Activated T-cell treated with anti-CD3 and anti-CD28 coated beads, Interleukin-2, amount 50 U/mL, for 72 hours (primary cell): ENCODE data around the gene HTRA1. TPM values are rescaled to one million over a fixed set of nuclear protein-coding genes. Genes with fewer than 3 reads are reported as not detected.

Experiments used
- ATAC-seq, 2 donors: fragments of 150-1000 bp; cut with Tn5 transposase; replicated peaks in 1 of 2; 2 replicates each; pipeline ENCODE4 v1.10.0; 2021; ENCODE audit warnings: moderate library complexity in 2 of 2, mild to moderate bottlenecking in 1 of 2
- DNase-seq, 2 donors: peaks; one replicate each; pipeline ENCODE4 v3.0.0; 2021 to 2022; ENCODE audit warnings: mixed read lengths in 1 of 2
- H3K27ac Mint-ChIP-seq: one replicate; pipeline ENCODE4 v1.8.0; 2022; ENCODE audit warnings: mild to moderate bottlenecking, moderate library complexity, mixed read lengths
- H3K27me3 Mint-ChIP-seq: one replicate; pipeline ENCODE4 v1.8.0; 2022; ENCODE audit warnings: low read depth, mixed read lengths
- H3K36me3 Mint-ChIP-seq, 2 donors: one replicate each; pipeline ENCODE4 v1.8.0; 2022; ENCODE audit warnings: mixed read lengths in 2 of 2, mild to moderate bottlenecking in 1 of 2; ENCODE audit not compliant: insufficient read depth in 2 of 2
- H3K4me1 Mint-ChIP-seq: one replicate; pipeline ENCODE4 v1.8.0; 2022; ENCODE audit warnings: low read depth, mixed read lengths
- H3K4me3 Mint-ChIP-seq, 2 donors: one replicate each; pipeline ENCODE4 v1.8.0; 2022; ENCODE audit warnings: mild to moderate bottlenecking in 2 of 2, mixed read lengths in 2 of 2, moderate library complexity in 2 of 2
- H3K9me3 Mint-ChIP-seq, 2 donors: one replicate each; pipeline ENCODE4 v1.8.0; 2022; ENCODE audit warnings: mixed read lengths in 2 of 2
- total RNA-seq, 2 donors: library from RNA; stranded (reverse); gene quantifications; one replicate each; pipeline ENCODE4 v1.2.3, GENCODE V29; 2022

Gene HTRA1
- total RNA-seq, 2 donors from 2014 or later: not detected

- ATAC-seq: no peak
- Mint-ChIP-seq H3K4me1 (no peaks in the 10 kb centered on the region), H3K36me3 (no peaks in the 10 kb centered on the region), H3K4me3 (no peak overlapping the region), H3K27me3 (peaks cover 24% of the 10 kb centered on the region), H3K27ac (no peak overlapping the region), H3K9me3 (peaks cover 0 to under 1% of the 10 kb centered on the region in 2 donors)
- DNase-seq: peak in 1 of 2 donors; percentile 12
Measured at GRCh38 chr10:122525788-122526187, 64.4 kb downstream of the HTRA1 start.

- peaks cover 35% of the 10 kb centered on the region for H3K27me3 Mint-ChIP-seq
- ATAC-seq (no peak), DNase-seq (no peak)
- H3K27ac Mint-ChIP-seq: no peak overlapping the region
- no peak overlapping the region for H3K4me3 Mint-ChIP-seq
- H3K4me1 Mint-ChIP-seq: no peaks in the 10 kb centered on the region
- no peaks in the 10 kb centered on the region for H3K36me3 Mint-ChIP-seq
- peaks cover 0 to 3% of the 10 kb centered on the region in 2 donors for H3K9me3 Mint-ChIP-seq
Measured at GRCh38 chr10:122526892-122527291, 65.5 kb downstream of the HTRA1 start.

DNA sequence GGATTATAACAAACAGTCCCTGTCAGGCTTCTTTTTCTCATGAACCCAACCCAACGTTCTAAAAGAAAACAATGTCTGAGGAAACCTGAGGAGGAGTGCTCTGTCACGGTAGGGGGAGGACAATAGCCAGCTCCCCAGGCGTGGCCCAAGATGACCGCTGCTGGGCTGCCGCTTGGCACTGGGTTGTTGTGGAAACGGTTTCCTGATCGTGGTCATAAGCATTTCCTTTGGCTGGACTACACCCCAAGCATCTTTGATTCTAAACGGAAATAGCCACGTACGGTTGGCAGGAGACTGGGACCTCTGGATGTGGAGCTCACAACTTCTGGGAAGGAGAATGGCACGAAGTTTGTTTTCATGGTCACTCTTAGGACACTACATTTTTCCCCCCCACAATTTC lies 68.8 kb downstream of the HTRA1 start:
- Mint-ChIP-seq H3K36me3 (no peaks in the 10 kb centered on the region), H3K27me3 (peaks cover 32% of the 10 kb centered on the region), H3K4me1 (no peaks in the 10 kb centered on the region), H3K4me3 (no peak overlapping the region), H3K9me3 (peaks cover 0 to 3% of the 10 kb centered on the region in 2 donors), H3K27ac (no peak overlapping the region)
- ATAC-seq (no peak), DNase-seq (no peak)

DNA sequence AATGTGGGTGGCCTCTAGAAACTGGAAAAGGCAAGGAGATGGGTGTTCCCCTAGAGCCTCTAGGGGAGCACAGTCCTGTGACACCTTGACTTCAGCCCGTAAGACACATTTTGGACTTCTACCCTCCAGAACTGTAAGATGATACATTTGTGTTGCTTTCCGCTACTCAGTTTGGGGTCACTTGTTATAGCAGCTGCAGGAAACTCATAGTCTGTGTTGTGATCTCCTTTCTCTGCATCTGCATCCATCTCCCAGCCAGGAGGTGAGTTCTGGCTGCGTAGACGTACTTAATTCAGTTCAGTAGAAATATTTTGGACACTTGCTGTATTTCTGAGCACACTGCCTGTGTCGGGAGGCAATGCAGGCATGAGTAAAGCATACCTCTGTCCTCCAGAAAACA lies 69.9 kb downstream of the HTRA1 start:
- Mint-ChIP-seq H3K4me1 (no peaks in the 10 kb centered on the region), H3K9me3 (peaks cover 0 to 3% of the 10 kb centered on the region in 2 donors), H3K27ac (no peak overlapping the region), H3K4me3 (no peak overlapping the region), H3K36me3 (no peaks in the 10 kb centered on the region), H3K27me3 (peaks cover 41% of the 10 kb centered on the region)
- DNase-seq (no peak), ATAC-seq (no peak)

DNA sequence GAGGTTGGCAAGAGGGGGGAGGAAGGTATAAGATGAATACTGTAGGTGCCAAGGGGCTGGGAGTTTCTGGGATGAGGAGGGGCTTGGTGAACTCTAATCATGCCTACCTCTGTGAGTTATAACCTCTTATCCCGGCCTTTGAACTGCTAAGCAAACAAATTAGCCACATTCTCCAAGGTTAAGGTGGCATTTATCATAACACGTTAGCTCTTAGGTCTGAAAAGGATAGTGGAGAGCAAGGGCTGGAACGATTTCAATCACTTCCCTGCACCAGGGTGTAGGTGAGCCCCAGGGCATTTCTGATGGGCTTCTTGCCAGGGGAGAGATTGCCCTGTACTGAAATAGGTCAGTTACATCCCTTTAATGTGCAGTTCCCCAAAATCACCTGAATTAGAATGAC lies 70.6 kb downstream of the HTRA1 start:
- no peak for ATAC-seq
- H3K4me1 Mint-ChIP-seq: no peaks in the 10 kb centered on the region
- DNase-seq: no peak
- H3K4me3 Mint-ChIP-seq: no peak overlapping the region
- H3K27ac Mint-ChIP-seq: no peak overlapping the region
- peaks cover 0 to 3% of the 10 kb centered on the region in 2 donors for H3K9me3 Mint-ChIP-seq
- no peaks in the 10 kb centered on the region for H3K36me3 Mint-ChIP-seq
- peaks cover 41% of the 10 kb centered on the region for H3K27me3 Mint-ChIP-seq

DNA sequence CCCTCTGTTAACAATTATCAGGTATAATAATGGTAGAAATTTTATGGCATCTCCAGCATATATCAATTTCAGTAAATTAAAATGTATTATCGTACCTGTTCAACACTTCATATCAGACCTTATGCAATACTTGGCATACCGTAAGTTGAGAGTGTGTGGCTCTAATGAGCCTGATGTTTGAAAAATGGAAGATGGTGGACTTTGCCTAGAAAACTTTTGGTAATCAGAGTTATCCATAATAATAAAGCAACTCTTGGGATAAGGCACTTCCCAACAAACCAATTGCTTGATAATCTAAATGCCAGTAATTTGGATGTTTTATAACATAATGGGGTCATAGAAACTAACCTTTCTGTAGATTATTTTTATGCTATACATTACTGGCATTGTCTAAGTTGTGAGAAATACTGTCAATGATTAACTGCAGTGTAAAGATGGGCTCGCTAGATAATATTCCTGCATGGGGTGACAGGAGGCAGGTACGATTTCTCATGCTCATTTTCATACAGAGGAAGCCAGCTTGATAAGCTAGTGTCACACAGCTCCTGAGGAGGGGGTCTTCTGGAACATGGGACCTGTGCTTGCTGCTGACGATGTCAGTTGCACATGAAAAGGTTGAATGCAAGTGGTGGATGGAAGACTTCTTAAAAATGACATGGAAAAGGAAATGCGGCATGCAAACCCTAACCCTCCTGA lies 71.4 kb downstream of the HTRA1 start:
- H3K27me3 Mint-ChIP-seq: peaks cover 41% of the 10 kb centered on the region
- H3K36me3 Mint-ChIP-seq: no peaks in the 10 kb centered on the region
- DNase-seq (no peak), ATAC-seq (no peak)
- no peaks in the 10 kb centered on the region for H3K4me1 Mint-ChIP-seq
- H3K4me3 Mint-ChIP-seq: no peak overlapping the region
- no peak overlapping the region for H3K27ac Mint-ChIP-seq
- H3K9me3 Mint-ChIP-seq: peaks cover 0 to 3% of the 10 kb centered on the region in 2 donors

GRCh38 chr10:122537545-122537944 lies 76.2 kb downstream of the HTRA1 start:
- peaks cover 18% of the 10 kb centered on the region for H3K4me1 Mint-ChIP-seq
- H3K36me3 Mint-ChIP-seq: no peaks in the 10 kb centered on the region
- H3K9me3 Mint-ChIP-seq: no peaks in the 10 kb centered on the region
- no peak overlapping the region for H3K4me3 Mint-ChIP-seq
- DNase-seq: no peak
- no peak overlapping the region for H3K27ac Mint-ChIP-seq
- ATAC-seq: peak in 1 of 2 donors; percentile 34
- peaks cover 15% of the 10 kb centered on the region for H3K27me3 Mint-ChIP-seq

DNA sequence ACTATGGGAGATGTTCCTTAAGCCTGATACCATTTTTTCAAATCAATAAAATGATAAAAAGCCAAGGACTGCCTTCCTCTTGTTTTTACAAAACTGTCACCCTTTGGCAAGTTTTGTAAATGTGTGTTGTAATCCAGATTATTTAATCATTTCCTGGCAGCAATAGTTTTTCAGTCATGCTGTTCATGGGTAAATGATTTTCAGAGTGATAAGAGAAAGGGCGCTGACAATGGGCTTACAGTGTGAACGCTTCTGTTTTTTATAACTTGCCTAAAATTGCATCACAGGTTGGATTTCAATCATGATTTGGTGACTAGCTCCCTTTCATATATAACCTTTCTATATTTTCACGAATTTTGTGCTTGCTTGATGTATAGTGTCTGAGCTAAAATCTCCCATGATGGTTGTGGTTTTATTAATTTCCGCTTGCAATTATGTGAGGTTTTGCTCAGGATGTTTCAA lies 80.2 kb downstream of the HTRA1 start:
- Mint-ChIP-seq H3K4me3 (peak overlapping the region in 1 of 2 donors; percentile 11), H3K27ac (no peak overlapping the region), H3K9me3 (no peaks in the 10 kb centered on the region), H3K4me1 (peaks cover 18% of the 10 kb centered on the region), H3K27me3 (peaks cover 6% of the 10 kb centered on the region), H3K36me3 (no peaks in the 10 kb centered on the region)
- ATAC-seq (peak; percentile 80 to 87), DNase-seq (no peak)

DNA sequence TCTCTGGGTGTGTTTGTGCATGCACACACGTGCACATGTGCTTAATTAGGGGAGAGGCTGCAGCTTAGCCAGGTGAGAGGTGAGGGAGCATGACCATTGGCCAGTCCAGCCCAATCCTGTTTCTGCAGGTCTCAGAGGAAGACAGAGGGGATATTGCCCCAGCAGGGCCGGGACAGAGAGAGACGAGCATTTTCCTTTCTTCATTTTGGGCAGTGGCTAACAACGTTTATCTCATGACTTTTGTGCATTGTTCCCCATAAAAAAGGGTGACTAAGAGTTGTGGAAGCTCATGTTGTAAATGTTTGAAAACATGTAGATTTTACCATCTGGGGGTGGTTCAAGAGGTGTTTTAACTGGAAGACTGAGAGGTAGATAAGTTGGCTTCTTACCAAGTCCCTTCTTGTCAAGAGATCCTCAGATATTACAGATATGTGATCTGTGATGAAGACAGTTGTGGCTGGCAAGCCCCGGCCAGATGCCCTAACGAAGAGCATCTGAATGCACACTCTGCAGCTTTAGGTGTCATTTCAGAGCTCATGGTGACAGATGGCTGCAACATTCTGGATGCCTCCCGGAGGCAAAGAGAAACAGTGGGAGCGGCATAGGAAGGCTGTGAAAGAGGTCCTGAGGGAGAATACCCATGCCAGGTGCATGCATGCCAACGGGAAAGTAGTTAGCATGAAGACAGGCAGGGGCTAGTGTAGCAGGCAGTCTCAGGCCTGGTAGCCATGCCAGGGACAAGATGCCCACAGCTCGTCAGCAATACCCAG lies 82.5 kb downstream of the HTRA1 start:
- H3K36me3 Mint-ChIP-seq: no peaks in the 10 kb centered on the region
- peaks cover 6% of the 10 kb centered on the region for H3K27me3 Mint-ChIP-seq
- ATAC-seq: no peak
- no peak for DNase-seq
- peaks cover 18% of the 10 kb centered on the region for H3K4me1 Mint-ChIP-seq
- no peaks in the 10 kb centered on the region for H3K9me3 Mint-ChIP-seq
- no peak overlapping the region for H3K4me3 Mint-ChIP-seq
- H3K27ac Mint-ChIP-seq: peak overlapping the region; percentile 27

GRCh38 chr10:122544493-122544892 lies 83.1 kb downstream of the HTRA1 start:
- Mint-ChIP-seq H3K4me3 (no peak overlapping the region), H3K36me3 (no peaks in the 10 kb centered on the region), H3K4me1 (peaks cover 18% of the 10 kb centered on the region), H3K27ac (no peak overlapping the region), H3K27me3 (no peaks in the 10 kb centered on the region), H3K9me3 (no peaks in the 10 kb centered on the region)
- ATAC-seq (peak in 1 of 2 donors; percentile 23), DNase-seq (no peak)

DNA sequence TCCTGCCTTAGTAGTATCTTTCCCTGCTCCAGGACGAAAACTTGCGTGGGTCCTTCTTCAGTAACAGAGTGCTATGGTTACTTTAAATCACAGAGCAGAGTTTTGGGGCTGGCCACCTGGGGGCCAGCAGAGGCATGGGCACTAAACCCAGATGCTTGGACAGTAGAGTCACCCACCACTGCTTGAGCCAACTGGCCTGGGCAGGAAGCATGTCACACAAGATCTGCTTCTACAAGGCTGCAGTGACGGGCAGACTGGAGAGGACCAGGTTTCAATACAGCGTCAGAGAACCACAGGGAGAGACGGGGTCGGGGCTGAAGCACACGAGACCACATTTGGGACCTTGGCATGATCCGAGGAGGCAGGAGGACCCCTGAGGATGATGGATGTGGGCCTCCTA lies 84.9 kb downstream of the HTRA1 start:
- ATAC-seq (no peak), DNase-seq (no peak)
- no peak overlapping the region for H3K4me3 Mint-ChIP-seq
- H3K36me3 Mint-ChIP-seq: no peaks in the 10 kb centered on the region
- peaks cover 18% of the 10 kb centered on the region for H3K4me1 Mint-ChIP-seq
- H3K9me3 Mint-ChIP-seq: no peaks in the 10 kb centered on the region
- no peaks in the 10 kb centered on the region for H3K27me3 Mint-ChIP-seq
- H3K27ac Mint-ChIP-seq: no peak overlapping the region

DNA sequence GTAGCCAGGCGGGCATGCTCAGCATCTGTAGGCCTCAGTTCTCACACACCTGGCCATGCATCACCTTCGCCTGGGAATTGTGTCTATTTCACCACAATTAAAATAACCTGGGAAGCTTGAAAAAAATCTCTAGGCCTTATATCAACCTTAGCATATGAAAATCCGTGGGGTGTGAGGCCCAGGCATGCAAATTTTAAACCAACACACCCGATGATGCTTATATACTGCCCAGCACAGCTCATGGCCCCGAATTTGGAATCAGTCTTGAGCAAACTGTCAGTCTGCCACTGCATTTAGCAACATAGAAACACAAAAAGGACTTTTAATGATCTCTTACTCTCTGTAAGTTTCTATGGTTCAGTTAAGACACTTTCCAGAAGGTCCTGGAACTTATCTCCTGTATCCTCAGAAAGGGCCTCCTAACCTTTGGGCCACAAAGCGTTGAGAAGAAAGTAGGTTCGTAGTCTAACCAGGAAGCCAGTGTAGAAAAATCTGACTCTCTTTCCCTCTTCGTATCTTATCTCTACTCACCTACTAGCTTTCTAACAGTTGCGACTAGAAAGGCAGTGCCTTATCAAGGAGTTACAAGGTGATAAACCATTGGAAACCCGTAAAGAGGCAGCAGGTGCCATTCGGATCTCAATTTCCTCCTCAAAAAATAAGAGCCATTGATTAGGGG lies 87.2 kb downstream of the HTRA1 start:
- H3K36me3 Mint-ChIP-seq: no peaks in the 10 kb centered on the region
- H3K4me1 Mint-ChIP-seq: peaks cover 11% of the 10 kb centered on the region
- no peak for DNase-seq
- no peaks in the 10 kb centered on the region for H3K27me3 Mint-ChIP-seq
- H3K9me3 Mint-ChIP-seq: no peaks in the 10 kb centered on the region
- H3K27ac Mint-ChIP-seq: no peak overlapping the region
- no peak for ATAC-seq
- no peak overlapping the region for H3K4me3 Mint-ChIP-seq

GRCh38 chr10:122549636-122550035 lies 88.3 kb downstream of the HTRA1 start:
- H3K27ac Mint-ChIP-seq: no peak overlapping the region
- DNase-seq: no peak

More at GRCh38 chr10:122549636-122550035, 88.3 kb downstream of the HTRA1 start:
- no peaks in the 10 kb centered on the region for H3K9me3 Mint-ChIP-seq
- peaks cover 11% of the 10 kb centered on the region for H3K4me1 Mint-ChIP-seq
- no peak overlapping the region for H3K4me3 Mint-ChIP-seq
- no peaks in the 10 kb centered on the region for H3K36me3 Mint-ChIP-seq
- ATAC-seq: no peak
- H3K27me3 Mint-ChIP-seq: no peaks in the 10 kb centered on the region
